Kidney glomerular epithelial cell (primary cell): ENCODE data around the gene FGGY.
"Not testable (repeated sequence)": the region's sequence is repeated elsewhere in the genome, so short reads cannot be mapped to it uniquely, and the experiment has no call there.

Experiments used
- DNase-seq: peaks from one replicate; lab custom pipeline; 2025; lab: John Stamatoyannopoulos, UW

The FGGY gene

DNA sequence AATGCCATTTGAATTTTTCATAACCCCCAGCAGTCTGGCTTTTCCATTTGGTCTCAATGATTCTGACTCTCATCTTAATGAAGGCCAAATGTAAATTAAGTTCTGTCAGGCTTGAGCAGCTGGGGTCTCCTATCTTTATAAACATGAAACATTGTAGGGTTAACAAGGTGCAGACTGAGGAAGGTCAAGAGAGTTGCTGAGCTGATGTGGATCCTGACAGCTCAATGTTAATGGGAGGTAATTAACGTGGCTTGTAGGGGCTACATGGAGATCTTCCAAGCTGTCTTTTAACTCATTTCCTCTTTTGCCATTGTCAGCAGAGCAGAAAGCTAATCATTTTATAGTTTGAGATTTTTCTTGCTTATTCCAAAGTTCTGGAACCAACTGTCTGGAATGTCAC is 55.2 kb downstream of the FGGY start:
- no peak for DNase-seq

DNA sequence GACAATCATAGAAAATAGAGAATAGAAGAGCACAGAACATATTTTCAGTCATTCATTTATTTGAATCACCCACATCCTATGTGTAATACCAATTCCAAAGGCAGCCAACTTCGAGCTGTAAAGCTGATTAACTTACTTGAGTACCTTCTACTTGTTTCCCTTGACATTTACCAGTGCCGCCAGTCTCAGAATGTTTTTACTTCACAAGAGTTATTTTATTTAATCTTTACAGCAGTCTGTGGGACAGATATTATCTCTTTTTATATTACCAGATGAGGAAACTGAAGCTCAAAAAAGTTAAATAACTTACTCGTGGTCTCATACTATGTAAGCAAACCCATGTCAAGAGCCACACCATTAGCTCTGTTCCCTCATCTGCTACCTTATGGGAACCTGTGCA is 56.6 kb downstream of the FGGY start:
- no peak for DNase-seq

DNA sequence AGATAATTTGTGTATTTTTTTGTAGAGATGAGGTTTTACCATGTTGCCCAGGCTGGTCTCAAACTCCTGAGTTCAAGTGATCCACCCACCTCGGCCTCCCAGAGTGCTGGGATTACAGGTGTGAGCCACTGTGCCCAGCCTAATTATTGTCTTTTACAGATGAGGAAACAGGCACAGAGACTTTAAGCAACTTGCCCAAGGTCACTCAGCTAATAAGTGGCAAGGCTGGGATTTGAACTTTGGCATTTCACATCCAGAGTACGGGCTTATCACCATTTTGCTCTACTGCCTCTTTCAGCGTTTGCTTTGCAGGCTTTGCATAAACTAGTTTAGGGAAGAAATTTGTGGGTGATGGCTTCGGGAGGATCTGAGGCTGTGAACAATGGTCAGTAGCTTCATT is 57.3 kb downstream of the FGGY start:
- not testable (repeated sequence) for DNase-seq

DNA sequence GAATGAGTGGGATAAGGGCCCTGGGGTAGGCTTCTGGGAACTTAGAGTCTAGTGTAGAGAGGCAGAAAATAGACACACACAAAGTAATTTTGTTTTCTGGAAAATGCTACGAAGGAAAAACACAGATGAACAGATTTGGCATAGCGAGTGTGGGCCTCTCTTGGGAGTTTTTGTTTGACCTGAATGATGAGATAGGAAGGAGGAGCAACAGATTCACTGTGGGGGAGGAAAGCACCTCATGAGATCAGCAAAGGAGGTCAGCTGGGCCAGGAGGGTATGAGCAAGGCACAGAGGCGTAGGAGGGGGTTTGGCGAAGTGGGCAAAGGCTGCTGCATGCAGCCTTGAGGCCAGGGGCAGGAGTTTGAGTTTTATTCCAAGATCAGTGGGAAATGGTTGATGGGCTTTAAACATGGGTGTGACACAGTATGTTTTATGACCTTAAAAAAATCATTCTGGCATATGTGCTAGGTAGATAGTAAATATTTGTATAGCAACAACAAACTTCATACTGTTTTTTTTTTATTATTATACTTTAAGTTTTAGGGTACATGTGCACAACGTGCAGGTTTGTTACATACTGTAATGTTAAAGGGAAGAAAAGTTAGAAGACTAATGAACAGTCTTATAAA is 57.9 kb downstream of the FGGY start:
- DNase-seq: peak; percentile 61

DNA sequence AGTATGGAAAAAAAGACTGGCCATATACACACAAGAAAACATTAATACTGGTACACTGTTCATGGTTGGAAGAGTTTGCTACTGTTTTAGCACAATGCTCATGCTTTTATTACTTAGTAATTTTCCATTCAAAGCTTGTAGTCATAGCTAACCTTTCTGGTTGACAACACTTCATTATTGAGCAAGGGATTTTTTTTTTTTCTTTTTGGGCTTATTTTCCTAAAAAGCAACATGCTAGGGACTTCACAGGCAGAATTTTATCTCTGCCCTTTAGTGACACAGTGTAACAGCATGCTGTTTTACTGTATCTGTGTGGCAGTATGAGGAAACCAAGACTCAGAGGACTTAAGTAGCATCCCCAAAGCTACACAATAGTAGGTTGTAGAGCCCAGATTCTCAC is 58.5 kb downstream of the FGGY start:
- peak; percentile 59 for DNase-seq

DNA sequence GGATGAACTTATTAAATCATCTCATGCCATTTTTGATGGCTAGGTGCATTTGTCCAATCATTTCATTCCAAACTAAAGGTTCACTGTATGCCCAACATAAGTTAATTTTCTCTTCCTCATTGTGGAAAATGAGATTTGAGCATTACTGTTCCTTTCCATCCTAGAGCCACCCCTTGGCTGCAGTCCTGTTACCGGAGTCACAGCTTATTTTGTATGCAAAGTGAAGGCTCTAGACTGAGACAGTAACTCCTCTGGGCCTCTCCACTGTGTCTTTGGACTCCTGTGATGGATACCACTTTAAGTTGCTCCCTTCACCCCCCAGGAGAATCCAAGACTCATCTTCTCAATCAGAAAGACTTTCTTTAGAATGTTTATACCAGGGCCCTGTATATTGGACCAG is 59.7 kb downstream of the FGGY start:
- no peak for DNase-seq

DNA sequence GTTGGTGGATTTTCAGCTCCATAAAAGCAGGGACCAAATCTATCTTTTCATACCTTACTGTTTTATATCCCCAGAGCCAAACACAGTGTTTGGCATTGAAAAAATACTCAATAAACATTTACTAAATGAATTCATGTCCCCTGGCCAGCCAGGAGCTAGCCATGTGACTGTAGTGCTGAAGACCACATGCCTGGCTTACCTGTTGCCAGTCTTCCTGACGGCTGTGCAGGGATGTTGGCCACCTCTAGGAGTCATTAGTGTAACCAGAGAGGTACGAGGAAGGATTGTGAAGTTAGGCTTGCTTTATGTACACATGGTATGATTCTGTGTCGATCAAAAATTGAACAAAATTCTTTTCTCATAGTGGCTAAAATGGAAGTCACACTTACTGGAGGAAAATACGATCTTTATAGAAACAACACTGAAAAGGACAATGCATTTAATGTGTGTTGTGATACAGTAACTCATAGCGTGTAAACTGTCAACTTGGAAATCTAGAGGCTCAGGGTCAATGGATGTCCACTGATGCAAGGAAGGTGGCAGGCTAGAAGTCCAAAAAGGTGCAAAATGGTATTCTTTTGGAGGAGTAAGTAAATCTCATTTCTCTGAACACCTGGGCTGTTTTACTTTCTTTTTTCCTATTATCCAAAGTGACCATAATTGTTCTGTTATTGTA is 60.9 kb downstream of the FGGY start:
- DNase-seq: no peak

DNA sequence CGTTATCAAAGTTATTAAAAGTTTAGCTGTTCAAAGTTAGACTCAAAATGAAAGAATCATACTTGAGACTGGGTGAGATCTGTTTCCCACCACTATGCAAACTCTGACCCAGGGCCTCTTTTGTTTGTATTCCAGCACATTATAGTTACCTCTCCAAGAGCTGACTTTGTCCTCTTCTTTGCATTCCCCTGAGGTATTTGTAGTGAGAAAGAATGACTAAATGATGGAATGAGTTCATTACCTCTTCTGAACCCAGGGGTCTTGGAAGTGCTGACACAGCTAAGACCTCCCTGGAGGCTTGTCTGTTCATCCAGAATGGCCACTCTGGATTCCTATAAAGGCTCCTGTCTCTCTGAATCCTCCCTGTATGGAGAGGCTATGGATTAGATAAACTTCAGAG is 62.4 kb downstream of the FGGY start:
- no peak for DNase-seq

DNA sequence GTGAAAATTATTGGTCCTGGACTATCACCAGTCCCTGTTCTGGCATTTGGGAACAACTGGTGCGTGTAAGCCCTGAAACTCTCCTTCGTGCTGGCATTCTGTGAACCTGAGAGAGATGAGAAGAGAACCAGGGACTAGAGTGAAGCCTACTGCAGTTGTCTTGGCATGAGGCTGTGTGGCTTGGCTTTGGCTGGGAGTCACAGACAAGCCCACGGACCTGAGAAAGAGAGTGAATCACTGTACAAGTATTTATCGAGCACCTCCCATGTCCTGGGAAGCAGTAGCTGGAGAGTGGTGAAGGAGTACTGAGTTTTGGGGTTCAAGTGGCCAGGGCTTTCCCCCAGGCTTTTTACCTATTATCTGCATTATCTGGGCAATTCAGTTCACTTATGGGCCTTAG is 63.3 kb downstream of the FGGY start:
- peak; percentile 49 for DNase-seq

DNA sequence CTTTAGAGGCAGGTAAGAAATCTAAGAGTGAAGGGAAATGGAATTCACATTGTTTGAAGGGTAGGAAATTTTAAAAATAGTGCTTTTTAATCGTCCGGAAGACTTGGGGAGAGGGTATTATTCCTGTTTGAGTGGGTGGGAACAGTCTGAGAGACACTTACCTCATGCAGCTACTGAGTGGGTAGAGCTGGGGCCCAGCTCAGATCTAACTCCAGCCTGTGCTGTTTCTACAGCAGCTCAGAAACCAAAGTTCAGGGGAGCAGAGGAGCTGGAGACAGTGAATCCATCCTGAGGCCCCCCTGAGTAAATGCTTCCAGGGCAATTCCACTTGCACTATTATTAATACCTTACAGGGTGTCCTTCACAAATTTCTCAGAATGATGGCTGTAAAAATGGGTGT is 63.8 kb downstream of the FGGY start:
- no peak for DNase-seq

DNA sequence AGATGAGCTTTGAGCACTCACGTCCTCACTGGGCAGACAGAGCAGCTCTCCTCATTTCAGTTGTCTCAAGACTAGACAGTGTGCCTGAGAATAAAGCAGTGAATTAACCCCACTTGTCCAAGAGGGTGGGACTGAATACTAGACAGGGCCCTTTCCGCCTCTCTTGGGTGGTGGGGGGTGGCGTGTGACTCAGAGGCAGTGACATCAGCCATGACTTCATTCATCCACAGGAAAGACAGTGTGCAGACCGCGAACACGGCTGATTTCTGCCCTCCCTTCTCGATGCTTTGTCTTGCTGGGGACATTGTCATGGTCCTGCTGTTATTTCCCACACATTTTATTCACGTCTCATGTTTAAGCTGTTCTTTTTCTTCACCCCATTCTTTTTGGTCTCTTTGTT is 64.9 kb downstream of the FGGY start:
- DNase-seq: no peak

DNA sequence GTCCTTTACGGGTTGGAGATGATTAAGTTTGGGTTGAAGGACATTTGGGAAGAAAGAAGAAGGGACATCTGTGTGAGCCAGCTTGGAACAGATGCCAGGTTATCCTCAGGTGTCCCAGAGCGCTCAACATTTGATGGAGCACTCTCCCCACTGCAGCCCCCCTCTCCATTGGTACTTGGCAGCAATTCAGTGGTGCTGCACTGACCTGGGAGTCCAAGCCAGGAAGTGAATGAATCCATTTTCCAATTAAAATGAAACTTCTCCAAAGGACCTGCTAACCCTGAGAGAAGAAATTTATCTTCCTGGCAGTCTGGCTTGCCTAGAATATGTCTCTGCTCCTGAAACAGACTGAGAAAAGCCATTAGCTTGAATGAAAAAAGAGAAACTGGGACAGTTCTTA is 67.1 kb downstream of the FGGY start:
- no peak for DNase-seq

DNA sequence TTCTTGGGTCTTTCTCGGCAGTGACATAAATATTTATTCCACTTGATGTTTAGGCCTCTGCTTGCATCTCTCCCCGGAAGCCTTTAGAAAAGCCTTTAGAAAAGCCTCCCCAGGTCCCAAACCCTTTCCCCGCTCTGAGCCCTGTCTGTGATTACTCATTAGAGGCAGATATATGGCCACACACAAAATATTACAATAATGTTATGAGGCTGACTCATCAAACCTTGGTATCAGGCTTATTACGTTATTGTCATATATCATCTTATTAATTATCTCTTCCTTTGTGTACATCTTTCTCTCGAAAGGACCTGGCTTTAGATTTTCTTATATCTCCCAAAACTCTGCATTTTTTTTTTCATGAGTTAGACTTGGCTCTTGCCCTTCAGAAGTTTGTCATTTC is 69.5 kb downstream of the FGGY start:
- DNase-seq: no peak

DNA sequence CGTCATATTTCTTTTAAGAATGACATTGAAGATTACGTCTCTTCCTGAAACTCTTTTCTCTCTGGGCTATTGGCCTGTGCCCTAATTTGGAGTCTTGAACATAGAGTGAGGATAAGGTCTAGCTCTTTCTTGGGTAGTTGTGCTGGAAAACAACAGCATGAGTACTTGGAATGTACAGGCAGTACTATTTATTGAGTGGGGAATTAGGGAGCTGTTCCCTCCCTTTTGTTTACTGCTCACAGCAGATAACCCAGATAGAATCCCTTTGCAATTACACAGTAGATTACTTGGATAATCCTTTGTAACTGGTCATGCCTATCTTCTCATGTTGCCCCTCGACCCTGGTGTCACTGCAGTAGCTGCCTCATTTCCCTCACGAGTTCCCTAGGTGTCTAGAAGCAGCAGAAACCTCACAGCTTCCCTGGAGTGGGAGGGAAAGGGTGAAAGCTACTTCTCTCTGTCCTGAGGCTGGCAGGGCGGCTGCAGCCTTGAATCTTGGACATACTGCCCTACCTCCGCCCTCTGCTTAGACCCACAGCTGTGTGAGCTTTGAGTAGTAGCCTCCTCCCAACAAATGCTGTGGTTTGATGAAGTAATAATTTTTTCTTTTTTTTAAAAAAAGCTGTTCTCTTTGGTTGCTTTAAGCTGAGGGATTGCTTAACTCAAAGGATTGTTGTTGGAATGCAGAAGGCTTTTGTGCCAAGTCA is 70.6 kb downstream of the FGGY start:
- peak; percentile 30 for DNase-seq

DNA sequence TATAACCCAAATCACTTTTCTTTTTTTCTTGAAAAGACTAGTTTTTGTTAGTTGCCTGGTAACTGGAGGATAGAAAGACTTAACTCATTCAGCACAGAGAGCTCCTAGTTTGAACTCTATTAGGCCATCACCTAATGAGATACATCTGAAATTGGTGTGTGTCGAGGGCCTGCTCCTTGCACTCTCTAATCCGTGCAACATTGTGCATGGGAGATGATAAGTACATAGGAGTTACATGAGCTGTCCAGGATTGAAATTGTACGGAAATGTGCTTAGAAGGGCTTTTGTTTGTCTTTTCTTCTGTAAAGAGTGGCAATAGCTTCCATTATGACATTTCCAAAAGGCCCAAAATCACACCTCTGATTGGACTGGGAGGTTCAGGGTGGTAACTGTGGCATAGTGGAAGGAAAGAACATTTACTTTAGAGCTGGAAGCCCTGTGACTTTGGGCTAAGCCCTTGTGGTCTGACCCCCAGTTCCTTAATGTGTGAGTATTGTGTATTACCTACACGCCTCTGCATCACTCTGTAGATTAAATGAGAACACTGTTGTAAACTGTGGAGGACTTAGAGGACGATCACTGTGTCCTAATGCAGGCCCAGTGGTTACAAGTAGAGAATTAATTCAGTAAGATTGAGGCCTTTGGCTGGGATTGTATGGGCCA is 71.2 kb downstream of the FGGY start:
- DNase-seq: no peak

DNA sequence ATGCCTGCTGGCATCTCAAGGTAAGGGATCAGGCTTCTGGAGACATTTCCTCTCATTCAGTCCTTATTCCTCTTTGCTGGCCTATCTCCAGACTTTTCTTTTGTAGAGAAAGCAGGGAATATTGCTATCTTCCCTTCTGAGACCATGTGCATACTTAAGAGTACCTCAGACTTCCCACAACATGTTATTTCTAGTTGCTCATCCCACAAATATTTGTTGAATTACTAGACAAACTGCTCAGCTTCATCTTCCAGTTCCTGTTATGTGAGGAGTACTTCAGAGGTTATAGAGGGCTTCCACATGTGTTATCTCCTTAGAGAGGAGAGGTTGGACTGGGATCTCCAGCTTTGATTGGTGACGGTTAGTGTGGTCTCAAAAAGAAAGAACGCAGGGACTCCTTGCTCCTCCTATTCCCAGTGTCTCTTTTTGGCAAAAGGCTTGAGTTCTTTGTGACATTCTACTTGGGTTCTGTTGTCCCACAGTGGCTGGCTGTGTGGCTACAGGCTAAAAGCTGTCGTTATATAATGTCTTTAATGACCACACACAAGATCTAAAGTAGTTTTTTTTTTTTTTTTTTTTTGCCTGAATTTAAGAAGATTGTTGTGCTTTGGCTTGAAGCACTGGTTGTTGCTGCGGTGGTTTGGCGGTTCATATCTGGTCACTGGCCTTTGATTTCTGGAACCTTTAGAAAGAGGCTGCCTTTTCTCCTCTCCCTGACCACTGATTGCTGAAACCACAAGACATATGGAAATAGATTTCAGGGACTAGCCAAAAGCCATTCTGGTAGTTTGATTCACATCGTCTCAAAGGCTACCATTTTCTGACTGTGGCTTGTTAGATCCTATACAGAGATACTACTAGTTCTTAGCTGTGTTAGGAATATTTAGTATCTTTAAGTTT is 78.7 kb downstream of the FGGY start:
- peak; percentile 99 for DNase-seq

DNA sequence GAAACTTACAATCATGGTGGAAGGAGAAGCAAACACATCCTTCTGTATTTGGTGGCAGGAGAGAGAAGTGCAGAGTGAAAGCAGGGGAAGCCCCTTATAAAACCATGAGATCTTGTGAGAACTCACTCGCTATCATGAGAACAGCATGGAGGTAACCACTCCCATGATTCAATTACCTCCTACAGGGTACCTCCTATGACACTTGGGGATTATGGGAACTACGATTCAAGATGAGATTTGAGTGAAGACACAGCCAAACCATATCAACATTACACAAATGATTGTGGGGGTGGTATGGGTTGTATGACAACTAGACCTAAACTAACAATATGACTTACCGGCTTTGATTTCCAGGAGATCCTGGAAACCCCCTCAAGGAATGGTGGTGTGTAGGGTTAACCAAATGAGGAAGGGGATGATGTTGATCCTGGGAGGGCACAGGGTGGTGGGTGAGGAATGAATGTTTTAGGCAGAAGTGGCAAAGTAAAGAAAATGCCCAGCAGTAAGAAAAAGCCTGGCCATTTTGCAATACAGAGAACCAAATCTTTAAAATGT is 80.5 kb downstream of the FGGY start:
- DNase-seq: no peak

DNA sequence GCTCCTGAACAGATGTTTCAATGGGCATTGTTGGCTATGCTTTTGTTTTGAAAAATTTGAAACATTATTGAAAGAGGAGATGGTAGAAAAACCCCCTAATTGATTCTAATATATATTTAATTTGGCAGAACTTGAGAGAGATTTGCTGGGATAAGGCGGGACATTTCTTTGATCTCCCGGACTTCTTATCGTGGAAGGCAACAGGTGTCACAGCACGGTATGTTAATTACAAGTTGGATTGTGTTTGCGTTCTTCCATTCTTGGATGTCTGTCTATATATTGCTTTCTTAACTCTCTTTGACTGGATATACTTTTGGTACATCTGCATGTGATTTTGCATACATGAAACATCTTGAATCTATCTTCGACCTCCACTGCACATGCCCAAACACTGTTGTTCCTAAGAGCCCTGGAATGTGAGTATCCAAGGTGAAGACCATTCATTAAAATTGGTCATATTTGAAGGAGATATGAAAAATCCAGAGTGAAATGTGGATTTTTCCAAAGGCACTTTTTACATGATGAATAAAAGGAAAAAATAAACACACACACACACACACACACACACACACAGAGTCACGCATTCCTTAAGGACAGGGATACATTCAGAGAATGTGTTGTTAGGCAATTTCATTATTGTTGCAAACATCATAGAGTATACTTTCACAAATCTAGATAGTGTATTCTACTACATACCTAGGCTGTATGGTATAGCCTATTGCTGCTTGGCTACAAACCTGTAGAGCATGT is 81.9 kb downstream of the FGGY start:
- no peak for DNase-seq

DNA sequence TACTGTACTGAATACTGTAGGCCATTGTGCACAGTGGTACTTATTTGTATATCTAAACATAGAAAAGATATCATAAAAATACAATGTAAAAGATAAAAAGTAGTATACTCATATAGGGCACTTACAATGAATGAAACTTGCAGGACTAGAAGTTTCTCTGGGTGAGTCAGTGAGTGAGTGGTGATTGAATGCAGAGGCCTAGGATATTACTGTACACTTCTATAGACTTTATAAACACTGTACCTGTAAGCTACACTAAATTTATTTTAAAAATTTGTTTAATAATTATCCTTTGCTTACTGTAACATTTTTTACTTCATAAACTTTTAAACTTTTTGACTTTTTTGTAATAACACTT is 82.5 kb downstream of the FGGY start:
- DNase-seq: no peak

DNA sequence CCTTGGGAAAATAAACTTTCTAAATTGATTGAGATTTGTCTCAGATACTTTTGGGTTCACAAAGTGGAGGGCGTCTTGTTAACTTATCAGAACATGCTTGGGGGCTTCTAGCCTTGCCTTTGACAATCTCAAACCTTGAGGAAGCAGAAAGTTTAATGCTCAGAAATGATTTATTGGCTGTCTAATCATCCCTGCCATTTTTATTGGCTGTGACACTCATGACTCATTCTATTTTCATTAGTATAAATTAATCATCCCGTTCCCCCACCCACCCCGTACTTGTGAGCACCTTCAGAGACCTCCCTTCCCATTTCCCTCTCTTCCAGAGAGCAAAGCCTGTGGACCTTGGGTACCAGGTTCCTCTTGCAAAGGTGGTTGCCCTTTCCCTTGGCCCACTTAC is 87.1 kb downstream of the FGGY start:
- no peak for DNase-seq

DNA sequence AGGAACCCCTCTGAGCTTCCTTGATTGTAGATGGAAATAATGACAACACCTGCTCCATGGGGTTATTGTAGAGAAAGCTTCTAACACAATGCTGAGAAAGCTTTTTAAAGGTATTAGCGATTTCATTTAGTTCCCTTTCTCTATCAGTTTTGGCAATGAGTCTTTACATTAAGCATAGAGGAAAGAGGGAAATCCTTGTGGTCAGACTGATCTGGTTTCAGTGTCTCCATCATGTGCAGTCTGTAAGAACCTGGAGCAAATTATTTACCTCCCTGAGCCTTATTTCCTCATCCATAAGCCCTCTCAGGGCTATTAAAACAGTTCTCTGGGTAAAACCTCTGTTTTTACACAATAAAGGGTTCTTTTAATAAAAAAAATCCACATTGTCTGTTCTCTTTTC is 87.5 kb downstream of the FGGY start:
- no peak for DNase-seq
